ENCODE data around the gene HIC1.

HIC1 gene

GRCh38 chr17:2061441-2061958 lies 6.6 kb downstream of the HIC1 start:
- no peak for DNase-seq

GRCh38 chr17:2062571-2063183 lies 7.8 kb downstream of the HIC1 start:
- DNase-seq: no peak

GRCh38 chr17:2063261-2064146 lies 8.6 kb downstream of the HIC1 start:
- DNase-seq: no peak

GRCh38 chr17:2064147-2064489 lies 9.2 kb downstream of the HIC1 start:
- no peak for DNase-seq

GRCh38 chr17:2064520-2064971 lies 9.6 kb downstream of the HIC1 start:
- DNase-seq: no peak

GRCh38 chr17:2064980-2065785 lies 10.3 kb downstream of the HIC1 start:
- DNase-seq: no peak

GRCh38 chr17:2065949-2066400 lies 11.1 kb downstream of the HIC1 start:
- DNase-seq: no peak

- no peak for DNase-seq
Measured at GRCh38 chr17:2067048-2067561, 12.2 kb downstream of the HIC1 start.

- no peak for DNase-seq
Measured at GRCh38 chr17:2067608-2068024, 12.7 kb downstream of the HIC1 start.

- DNase-seq: no peak
Measured at GRCh38 chr17:2068031-2068518, 13.2 kb downstream of the HIC1 start.

GRCh38 chr17:2068519-2069051 lies 13.7 kb downstream of the HIC1 start:
- DNase-seq: no peak

- DNase-seq: no peak
Measured at GRCh38 chr17:2070241-2071023, 15.5 kb downstream of the HIC1 start.

GRCh38 chr17:2071024-2071385 lies 16.1 kb downstream of the HIC1 start:
- no peak for DNase-seq

- no peak for DNase-seq
Measured at GRCh38 chr17:2071455-2072281, 16.8 kb downstream of the HIC1 start.

- DNase-seq: no peak
Measured at GRCh38 chr17:2074919-2075318, 20.0 kb downstream of the HIC1 start.

GRCh38 chr17:2075336-2076086 lies 20.6 kb downstream of the HIC1 start:
- DNase-seq: no peak

- DNase-seq: no peak
Measured at GRCh38 chr17:2076087-2076984, 21.4 kb downstream of the HIC1 start.

- DNase-seq: no peak
Measured at GRCh38 chr17:2077040-2077439, 22.1 kb downstream of the HIC1 start.

GRCh38 chr17:2081564-2081963 lies 26.7 kb downstream of the HIC1 start:
- no peak for DNase-seq

Measured in GOT3 (cell line).